GM19238 (cell line): ENCODE data around the gene ZFP36L2.

ENCODE experiments used
- DNase-seq: peaks from one replicate; pipeline ENCODE4 v3.0.0; 2011; ENCODE audit warnings: low spot score; ENCODE audit not compliant: insufficient read length

Gene ZFP36L2

GRCh38 chr2:43224571-43225092 lies 1.8 kb downstream of the ZFP36L2 start:
- no peak for DNase-seq

GRCh38 chr2:43224131-43224570 lies 2.3 kb downstream of the ZFP36L2 start:
- no peak for DNase-seq

- no peak for DNase-seq
Observed at GRCh38 chr2:43223521-43224001, 2.8 kb downstream of the ZFP36L2 start.

- no peak for DNase-seq
Observed at GRCh38 chr2:43222475-43223309, 3.7 kb downstream of the ZFP36L2 start.

- DNase-seq: no peak
Observed at GRCh38 chr2:43221763-43222474, 4.5 kb downstream of the ZFP36L2 start.

- no peak for DNase-seq
Observed at GRCh38 chr2:43221124-43221762, 5.2 kb downstream of the ZFP36L2 start.

GRCh38 chr2:43220760-43221123 lies 5.7 kb downstream of the ZFP36L2 start:
- DNase-seq: no peak

- no peak for DNase-seq
Observed at GRCh38 chr2:43220229-43220751, 6.1 kb downstream of the ZFP36L2 start.

GRCh38 chr2:43219383-43220228 lies 6.8 kb downstream of the ZFP36L2 start:
- DNase-seq: peak; percentile 82

GRCh38 chr2:43218702-43219382 lies 7.6 kb downstream of the ZFP36L2 start:
- DNase-seq: no peak

- no peak for DNase-seq
Observed at GRCh38 chr2:43218155-43218701, 8.2 kb downstream of the ZFP36L2 start.

- DNase-seq: no peak
Observed at GRCh38 chr2:43217228-43218154, 8.9 kb downstream of the ZFP36L2 start.

- no peak for DNase-seq
Observed at GRCh38 chr2:43216629-43217028, 9.8 kb downstream of the ZFP36L2 start.

- no peak for DNase-seq
Observed at GRCh38 chr2:43215673-43216255, 10.6 kb downstream of the ZFP36L2 start.

- no peak for DNase-seq
Observed at GRCh38 chr2:43214253-43214652, 12.2 kb downstream of the ZFP36L2 start.

GRCh38 chr2:43212931-43213330 lies 13.5 kb downstream of the ZFP36L2 start:
- no peak for DNase-seq

- no peak for DNase-seq
Observed at GRCh38 chr2:43212216-43212835, 14.1 kb downstream of the ZFP36L2 start.
